NK-92 (cell line): Measurements from ENCODE around the gene MRFAP1.
"Not testable (repeated sequence)": the region's sequence is repeated elsewhere in the genome, so short reads cannot be mapped to it uniquely, and the experiment has no call there.

ENCODE experiments used
- DNase-seq: peaks from one replicate; lab custom pipeline; 2025; ENCODE audit not compliant: unreplicated experiment; lab: John Stamatoyannopoulos, UW

The MRFAP1 gene

DNA sequence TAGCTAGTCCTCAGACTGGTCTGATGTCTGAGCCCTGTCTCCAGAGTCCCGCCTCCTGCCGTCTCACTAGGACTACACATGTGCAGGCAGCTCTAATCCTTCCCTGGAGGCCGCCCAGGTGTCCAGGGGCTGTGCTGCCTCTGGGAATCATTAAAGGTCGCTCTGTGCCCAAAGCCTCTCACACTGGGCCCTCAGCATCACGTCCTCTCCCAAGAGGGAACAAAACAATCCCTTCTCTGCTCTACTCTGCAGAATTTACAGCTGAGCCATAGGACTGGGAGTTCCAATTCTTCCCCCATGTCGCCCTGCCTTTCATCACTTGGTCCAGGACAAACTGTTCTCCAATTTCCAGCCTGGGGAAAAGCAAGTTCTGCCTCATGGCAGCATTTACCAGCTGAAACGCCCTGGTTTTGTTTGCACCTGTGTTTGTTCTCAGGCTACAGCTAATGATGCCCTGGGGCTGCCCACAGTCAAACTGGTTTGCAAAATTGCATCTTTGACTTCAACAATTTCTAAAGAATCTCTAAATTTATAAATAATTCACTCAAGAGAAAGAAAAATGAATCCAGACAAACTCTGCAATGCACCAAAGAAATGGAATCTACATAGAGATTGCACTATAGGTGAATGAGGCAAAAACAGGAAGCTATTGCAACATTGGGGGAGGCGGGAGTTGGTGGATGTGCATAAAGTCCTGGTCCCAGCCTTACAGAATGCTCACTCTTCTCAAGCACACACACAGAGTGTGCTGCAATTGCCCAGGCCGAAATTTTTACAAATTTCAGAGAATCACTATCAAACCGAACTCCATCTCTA, 7.2 kb upstream of the MRFAP1 start:
- DNase-seq = no peak

GRCh38 chr4:6634746-6635145, 5.7 kb upstream of the MRFAP1 start:
- no peak for DNase-seq

GRCh38 chr4:6639137-6639680, 1.3 kb upstream of the MRFAP1 start:
- no peak for DNase-seq

- DNase-seq = no peak
Observed at GRCh38 chr4:6641164-6641970, 882 bp downstream of the MRFAP1 start.

GRCh38 chr4:6641971-6642320, 1.5 kb downstream of the MRFAP1 start:
- no peak for DNase-seq

DNA sequence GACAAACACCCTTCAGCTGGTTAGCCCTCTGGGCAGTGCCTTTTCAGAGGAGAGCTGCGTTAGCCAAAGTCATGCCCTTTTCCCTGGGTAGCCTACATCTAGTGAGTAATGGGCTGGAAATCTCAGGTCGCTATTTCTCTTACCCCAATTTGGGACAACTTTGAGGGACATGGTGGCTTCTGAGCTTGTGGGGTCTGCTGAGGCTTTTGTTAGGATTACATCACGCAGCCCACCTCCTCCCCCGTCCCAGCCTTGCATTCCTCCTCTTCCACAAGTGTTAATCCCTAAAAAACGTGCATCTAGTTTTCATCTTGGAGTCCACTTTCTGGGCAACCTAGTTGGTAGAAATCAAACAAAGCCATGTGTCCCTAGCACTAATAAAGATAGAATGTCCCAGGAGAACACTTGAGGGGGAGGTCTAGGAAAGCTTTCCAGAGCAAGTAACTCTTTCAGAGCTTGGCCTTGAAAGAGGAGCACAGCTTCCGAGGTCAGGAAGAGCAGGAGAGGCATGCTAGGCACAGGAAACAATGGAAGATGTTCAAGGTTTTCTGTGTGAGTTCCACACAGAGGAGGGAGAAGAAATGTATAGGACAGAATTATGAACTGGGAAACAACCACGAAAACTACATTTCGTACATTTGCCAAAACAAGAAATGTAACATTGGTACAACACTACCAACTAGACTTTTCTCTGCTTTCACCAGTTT, 2.8 kb downstream of the MRFAP1 start:
- no peak for DNase-seq

DNA sequence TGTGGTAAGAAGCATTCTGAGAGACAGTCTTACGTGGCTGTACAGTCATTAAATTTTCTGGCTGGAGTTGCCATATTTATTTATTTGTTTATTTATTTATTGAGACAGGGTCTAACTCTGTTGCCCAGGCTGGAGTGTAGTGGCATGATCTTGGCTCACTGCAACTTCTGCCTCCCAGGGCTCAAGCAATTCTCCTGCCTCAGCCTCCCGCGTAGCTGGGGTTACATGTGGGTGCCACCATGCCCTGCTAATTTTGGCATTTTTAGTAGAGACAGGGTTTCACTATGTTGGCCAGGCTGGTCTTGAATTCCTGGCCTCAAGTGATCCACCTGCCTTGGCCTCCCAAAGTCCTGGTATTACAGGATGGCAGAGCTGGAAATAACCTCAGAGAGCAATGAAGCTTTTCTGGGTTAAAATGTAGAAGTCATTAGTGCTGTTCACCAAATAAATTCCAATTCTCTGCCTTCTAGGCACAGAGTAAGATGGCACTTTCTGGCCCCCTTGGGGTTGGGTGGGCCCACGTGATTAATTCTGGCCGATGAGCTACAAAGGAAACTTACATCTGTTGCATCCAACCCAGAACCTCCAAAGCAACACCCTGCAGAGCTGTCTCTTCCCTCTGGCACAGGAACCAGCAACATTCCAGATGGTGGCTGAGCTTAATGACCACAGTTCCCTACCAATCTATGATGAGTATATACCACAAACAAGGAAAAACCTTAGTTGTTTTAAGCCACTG, 4.5 kb downstream of the MRFAP1 start:
- no peak for DNase-seq

GRCh38 chr4:6647169-6647568, 6.7 kb downstream of the MRFAP1 start:
- no peak for DNase-seq

- no peak for DNase-seq
Observed at GRCh38 chr4:6647582-6648230, 7.2 kb downstream of the MRFAP1 start.

GRCh38 chr4:6649216-6649615, 8.7 kb downstream of the MRFAP1 start:
- DNase-seq = no peak

DNA sequence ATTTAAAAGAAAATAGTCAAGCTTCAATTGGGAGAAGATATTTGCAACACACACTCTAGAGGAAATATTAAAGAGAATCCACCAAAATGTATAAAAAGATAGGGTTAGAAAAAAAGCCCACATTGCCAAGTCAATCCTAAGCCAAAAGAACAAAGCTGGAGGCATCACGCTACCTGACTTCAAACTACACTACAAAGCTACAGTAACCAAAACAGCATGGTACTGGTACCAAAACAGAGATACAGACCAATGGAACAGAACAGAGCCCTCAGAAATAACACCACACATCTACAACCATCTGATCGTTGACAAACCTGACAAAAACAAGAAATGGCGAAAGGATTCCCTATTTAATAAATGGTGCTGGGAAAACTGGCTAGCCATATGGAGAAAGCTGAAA, 13.7 kb downstream of the MRFAP1 start:
- not testable (repeated sequence) for DNase-seq

GRCh38 chr4:6655291-6655690, 14.8 kb downstream of the MRFAP1 start:
- not testable (repeated sequence) for DNase-seq

DNA sequence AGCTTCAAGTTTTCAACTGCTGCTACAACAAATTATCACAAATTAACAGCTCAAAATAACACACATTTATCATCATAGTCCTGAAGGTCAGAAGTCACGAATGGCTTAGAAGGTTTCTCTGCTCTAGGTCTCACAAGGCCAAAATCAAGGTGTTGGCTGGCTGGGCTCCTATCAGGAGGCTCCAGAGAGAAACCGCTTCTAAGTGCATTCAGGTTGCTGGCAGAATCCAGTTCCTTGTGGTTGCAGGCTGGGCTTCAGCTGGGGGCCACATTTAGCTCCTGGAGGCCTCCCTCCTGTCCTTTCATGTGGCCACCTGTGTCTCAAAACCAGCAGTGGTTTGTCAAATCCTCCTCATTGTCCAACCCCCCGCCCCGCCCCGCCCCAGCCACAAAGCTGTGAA, 15.4 kb downstream of the MRFAP1 start:
- no peak for DNase-seq

- DNase-seq = no peak
Observed at GRCh38 chr4:6657242-6658208, 17.0 kb downstream of the MRFAP1 start.

DNA sequence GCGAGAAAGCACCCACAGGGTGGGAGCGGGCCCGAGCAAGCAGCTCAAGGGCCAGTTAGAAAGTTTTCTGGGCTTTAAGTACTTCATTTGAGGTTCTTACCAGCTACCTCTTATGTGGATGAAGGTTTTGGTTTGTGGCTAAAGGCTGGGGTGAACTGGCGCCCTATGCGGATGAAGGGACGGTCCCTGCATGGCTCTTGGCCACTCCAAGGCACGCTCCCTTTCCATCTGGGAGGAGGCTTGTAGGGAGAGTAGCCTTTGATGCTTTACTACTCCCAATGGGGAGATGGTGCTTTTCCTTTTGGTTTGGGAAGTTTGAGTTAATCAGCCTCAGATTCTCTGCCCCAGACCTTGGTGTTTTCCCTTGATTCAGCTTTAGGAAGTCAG, 17.7 kb downstream of the MRFAP1 start:
- DNase-seq = no peak

GRCh38 chr4:6658597-6659075, 18.2 kb downstream of the MRFAP1 start:
- DNase-seq = no peak

- DNase-seq = no peak
Observed at GRCh38 chr4:6659897-6660296, 19.4 kb downstream of the MRFAP1 start.

- DNase-seq = no peak
Observed at GRCh38 chr4:6660430-6660829, 19.9 kb downstream of the MRFAP1 start.

GRCh38 chr4:6662591-6662990, 22.1 kb downstream of the MRFAP1 start:
- no peak for DNase-seq
